GM21825 (cell line): ENCODE measurements around the gene GON7.
"Not testable (repeated sequence)": the region's sequence is repeated elsewhere in the genome, so short reads cannot be mapped to it uniquely, and the experiment has no call there.

Experiments
- ATAC-seq: cut with Tn5 transposase; IDR thresholded peaks from one replicate; pipeline ENCODE4 v1.9.1; 2021; ENCODE audit warnings: mild to moderate bottlenecking, moderate library complexity; ENCODE audit not compliant: unreplicated experiment

The GON7 gene, protein sequence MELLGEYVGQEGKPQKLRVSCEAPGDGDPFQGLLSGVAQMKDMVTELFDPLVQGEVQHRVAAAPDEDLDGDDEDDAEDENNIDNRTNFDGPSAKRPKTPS

GRCh38 chr14:93206793-93207467 is at the start of gene GON7, which contains the start of gene UBR7:
Gene GON7, minus strand, starts transcription at chr14:93207065. Its CDS starts 28 bp downstream, at chr14:93207037.
Gene UBR7, plus strand, starts transcription at chr14:93207256. Its CDS starts 36 bp downstream, at chr14:93207292.
- ATAC-seq: peak; percentile 81

DNA sequence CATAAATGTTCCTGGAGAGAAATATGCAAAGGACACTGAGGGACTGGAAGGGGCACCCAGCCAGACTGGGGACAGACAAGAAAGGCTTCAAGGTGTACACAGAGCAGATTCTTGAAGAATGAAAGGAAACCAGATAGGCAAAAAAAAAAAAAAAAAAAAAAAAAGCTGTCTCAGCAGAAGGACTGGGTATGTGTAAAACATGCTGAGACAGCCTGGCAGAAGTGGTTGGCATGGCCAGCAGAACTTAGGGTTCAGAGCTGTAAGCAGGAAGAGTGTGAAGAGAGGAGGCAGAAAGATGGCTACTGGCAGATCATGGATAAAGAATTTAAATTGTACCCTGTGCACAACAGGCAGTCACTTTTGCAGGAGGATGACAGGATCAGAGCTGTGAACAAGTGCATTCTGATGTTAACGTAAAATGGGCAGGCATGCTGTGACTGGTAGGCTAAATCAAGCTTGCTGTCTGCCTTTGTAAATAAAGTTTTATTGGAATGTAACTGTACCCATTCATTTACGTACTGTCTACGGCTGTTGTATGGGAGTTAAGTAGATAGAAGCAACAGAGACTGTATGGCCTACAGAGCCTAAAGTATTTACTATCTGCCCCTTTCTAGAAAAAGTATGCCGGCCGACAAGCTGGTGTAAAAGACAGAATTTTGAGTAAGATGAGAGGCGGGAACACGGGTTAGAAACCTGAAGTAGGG is 42.4 kb upstream of the GON7 start:
- ATAC-seq: no peak

- ATAC-seq: no peak
Measured at GRCh38 chr14:93246534-93246933, 39.7 kb upstream of the GON7 start.

DNA sequence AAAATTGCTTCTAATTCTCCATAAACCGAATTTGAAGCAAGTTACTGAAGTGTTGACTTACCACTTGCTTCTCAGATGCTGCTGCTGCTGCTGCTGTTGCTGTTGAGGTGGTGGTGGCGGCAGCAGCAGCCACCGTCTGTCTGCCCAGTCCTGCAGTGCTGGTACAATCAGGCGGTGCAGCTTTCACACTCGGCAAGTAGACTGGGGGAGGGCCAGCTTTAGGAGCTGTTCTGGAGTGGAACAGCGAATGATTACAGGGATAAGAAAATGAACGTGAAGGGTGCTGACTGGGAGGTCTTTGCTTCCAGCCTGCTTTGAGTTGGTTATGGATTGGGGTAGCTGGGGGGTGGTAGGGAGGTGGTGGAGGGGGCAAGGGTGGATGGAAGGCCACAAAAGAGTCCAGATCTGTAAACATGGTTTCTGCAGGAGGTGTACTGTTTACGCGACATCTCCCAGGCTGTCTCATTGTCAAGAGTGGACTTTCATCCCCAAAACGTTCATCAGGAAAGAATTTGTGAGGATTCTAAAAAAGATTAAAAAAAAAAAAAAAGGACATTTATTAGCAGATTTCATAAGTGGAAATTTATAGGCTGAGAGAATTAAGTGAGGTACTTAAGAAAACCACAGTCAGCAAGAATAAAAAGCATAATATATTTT is 39.0 kb upstream of the GON7 start:
- ATAC-seq: no peak

DNA sequence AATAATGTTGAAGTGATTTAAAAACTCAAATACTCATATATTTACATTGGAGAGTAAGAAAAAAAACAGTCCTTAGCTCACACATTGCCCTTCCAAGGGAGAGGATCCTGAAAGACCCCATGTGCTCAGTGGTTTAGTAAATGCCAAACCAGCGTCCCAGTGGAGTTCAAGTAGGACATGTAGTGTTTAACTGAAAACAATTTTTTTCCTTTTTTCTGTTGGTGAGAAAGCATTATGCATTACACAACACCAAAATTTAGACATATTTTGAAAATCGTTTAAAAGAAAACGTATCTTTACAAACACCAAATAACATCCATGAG is 33.8 kb upstream of the GON7 start:
- ATAC-seq: no peak

DNA sequence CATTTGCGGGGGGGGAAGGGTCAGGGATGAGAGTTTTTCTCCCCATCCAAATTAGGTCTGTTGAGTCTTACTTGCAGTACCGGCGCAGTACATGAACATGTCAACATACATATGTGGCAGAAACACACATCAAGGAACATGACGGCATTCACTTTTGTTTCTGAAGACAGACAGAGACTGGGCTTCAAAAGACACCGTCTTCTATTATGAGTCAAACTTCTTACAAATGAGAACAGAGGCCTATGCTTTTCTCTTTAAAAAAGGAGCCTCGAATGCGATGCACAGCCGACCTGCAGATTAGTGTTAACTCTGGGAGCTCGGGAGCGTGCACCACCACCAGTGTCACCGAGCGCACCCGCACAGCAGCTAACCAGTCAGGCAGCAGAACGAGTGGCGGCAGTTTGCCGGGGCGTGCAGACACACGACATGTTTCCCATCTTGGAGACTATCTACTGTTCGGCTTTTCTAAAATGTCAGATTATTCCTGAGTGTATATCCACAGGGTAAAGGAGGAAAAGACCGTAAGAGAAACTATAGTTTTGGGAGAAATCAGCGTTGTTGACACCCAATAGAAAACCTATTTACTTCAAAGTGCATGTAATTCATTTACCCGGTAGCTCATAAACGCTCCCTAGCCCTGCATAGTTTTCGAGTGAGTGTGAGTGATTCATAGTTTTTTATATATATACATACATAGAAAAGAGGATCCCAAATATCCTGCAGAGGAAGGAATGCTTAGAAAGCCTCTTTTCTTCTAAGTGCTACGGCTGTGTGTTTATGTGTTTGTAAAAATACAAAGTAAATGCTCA is 33.2 kb upstream of the GON7 start:
- no peak for ATAC-seq

- no peak for ATAC-seq
Measured at GRCh38 chr14:93234798-93235197, 27.9 kb upstream of the GON7 start.

GRCh38 chr14:93233078-93233477 is 26.2 kb upstream of the GON7 start:
- ATAC-seq: not testable (repeated sequence)

DNA sequence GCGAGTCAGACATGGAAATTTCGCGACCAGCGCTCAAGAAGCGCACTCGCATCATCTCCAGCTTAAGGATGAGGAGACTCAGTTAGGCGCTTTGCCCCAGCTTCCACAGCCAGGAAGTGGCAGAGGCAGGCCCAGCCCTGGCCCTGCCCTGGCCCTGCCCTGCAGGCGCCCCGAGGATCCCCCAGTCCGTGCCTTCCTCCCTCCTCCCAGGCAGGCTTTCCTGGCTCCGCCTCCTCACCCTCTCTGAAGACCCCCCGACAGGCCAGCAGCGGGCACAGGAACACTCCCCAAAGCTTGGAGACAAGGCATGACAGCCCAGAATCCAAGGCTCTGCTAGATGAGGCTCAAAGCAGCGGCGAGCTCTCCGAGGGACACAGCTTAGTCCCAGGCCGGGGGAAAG is 25.3 kb upstream of the GON7 start:
- no peak for ATAC-seq

- ATAC-seq: no peak
Measured at GRCh38 chr14:93231129-93231979, 24.5 kb upstream of the GON7 start.

GRCh38 chr14:93230539-93230938 is 23.7 kb upstream of the GON7 start:
- no peak for ATAC-seq

DNA sequence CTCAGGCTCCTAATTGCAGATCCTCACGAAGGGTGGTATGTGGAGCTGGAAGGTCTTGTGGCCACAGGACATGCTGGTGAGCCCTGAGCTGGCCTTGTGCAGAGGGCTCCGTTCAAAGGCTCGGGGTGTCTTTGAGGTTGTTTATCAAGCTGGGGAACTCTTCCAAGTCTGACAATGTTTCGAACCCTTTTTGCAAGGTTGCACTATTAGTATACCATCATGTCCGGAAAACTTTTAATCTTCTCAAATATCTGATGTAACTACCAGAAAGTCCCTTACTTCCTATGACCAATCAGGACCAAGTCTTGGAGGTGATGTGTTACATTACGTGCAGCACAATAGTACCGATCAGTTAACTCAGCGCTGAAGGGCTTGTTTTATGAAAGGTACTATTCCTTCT is 21.7 kb upstream of the GON7 start:
- no peak for ATAC-seq

GRCh38 chr14:93223565-93223964 is 16.7 kb upstream of the GON7 start:
- no peak for ATAC-seq

DNA sequence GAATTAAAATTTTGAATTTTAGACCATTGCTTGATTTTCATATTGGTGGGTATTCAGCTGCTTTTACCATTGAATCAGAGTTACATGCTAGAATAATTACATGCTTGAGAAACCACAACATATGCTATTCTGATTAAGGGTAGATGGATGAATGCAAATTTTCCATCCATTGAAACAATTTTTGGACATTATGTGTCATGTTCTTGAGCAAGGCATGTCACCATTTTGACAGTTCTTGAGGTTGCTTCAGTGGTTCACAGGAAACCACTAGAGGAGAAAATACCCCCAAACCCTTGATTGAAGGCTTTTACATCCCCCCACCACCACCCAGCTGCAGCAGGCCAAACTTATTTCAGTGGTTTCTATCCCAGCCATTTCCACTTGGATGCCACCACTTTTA is 13.6 kb upstream of the GON7 start:
- ATAC-seq: no peak

GRCh38 chr14:93219103-93219726 is 12.3 kb upstream of the GON7 start:
- no peak for ATAC-seq

- ATAC-seq: no peak
Measured at GRCh38 chr14:93214598-93214997, 7.7 kb upstream of the GON7 start.

GRCh38 chr14:93212432-93212831 is 5.6 kb upstream of the GON7 start:
- ATAC-seq: peak; percentile 63

DNA sequence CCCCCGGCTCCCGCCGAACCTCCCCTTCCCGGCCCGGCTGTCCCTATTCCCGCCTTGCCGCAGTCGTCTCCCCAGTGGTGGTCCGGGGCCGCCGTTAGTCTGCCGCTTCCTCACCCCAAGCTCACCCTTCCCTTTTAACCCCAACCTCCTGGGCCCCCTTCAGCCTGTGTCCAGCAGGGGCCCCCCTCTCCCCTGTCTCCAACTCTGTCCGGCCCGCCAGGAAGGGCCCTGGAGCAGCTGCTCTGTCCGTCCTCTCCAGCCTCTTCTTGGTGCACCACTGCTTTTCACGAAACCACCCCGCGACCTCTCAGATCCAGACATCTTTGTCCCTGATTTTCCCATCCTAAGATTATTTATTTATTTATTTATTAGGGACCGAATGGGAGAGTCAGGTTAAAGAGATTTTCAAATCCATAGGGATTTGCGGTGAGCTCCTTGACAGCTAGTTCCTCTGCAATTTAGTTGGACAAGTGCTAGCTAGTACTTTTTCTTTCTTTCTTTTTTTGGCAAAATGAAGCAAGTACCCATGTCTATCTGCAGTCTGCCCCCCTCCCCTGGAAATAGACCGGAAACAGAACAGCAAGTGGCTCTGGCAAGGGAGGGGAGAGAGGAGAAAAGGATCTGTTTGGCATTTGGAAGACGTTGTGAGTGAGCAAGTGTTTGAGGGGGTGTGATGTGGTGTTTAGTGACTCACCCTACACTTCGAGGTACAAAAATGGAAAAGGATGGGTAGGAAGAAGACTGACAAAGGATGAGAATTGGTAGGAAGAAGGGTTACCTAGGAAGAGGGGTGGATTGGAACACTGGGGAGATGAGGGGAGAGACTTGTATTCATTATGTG is 823 bp upstream of the GON7 start:
- peak; percentile 40 for ATAC-seq
